ENCODE results near the gene SMPX.

The SMPX gene

GRCh38 chrX:21741869-21742701, 15.8 kb downstream of the SMPX start:
- no peak for DNase-seq

GRCh38 chrX:21741364-21741763, 16.6 kb downstream of the SMPX start:
- no peak for DNase-seq

- no peak for DNase-seq
Measured at GRCh38 chrX:21740329-21741274, 17.3 kb downstream of the SMPX start.

GRCh38 chrX:21738950-21739287, 19.0 kb downstream of the SMPX start:
- no peak for DNase-seq

- DNase-seq = no peak
Measured at GRCh38 chrX:21738210-21738949, 19.5 kb downstream of the SMPX start.

GRCh38 chrX:21735768-21736127, 22.2 kb downstream of the SMPX start:
- no peak for DNase-seq

- DNase-seq = no peak
Measured at GRCh38 chrX:21735038-21735767, 22.7 kb downstream of the SMPX start.

GRCh38 chrX:21734175-21734574, 23.7 kb downstream of the SMPX start:
- no peak for DNase-seq

GRCh38 chrX:21733705-21734104, 24.2 kb downstream of the SMPX start:
- no peak for DNase-seq

- DNase-seq = no peak
Measured at GRCh38 chrX:21730026-21730425, 27.9 kb downstream of the SMPX start.

GRCh38 chrX:21728276-21728968, 29.5 kb downstream of the SMPX start:
- DNase-seq = no peak

GRCh38 chrX:21725916-21726315, 32.0 kb downstream of the SMPX start:
- DNase-seq = no peak

GRCh38 chrX:21725496-21725895, 32.4 kb downstream of the SMPX start:
- no peak for DNase-seq

GRCh38 chrX:21723814-21724213, 34.1 kb downstream of the SMPX start:
- DNase-seq = no peak

- DNase-seq = no peak
Measured at GRCh38 chrX:21723084-21723483, 34.8 kb downstream of the SMPX start.

GRCh38 chrX:21721195-21721594, 36.7 kb downstream of the SMPX start:
- no peak for DNase-seq

GRCh38 chrX:21718575-21718974, 39.3 kb downstream of the SMPX start:
- DNase-seq = no peak

- DNase-seq = no peak
Measured at GRCh38 chrX:21717802-21718201, 40.1 kb downstream of the SMPX start.

- DNase-seq = no peak
Measured at GRCh38 chrX:21715825-21716224, 42.1 kb downstream of the SMPX start.

GRCh38 chrX:21715337-21715736, 42.6 kb downstream of the SMPX start:
- no peak for DNase-seq

GRCh38 chrX:21711848-21712197, 46.1 kb downstream of the SMPX start:
- no peak for DNase-seq

Data from stimulated activated CD4-positive, alpha-beta T cell treated with anti-CD3 and anti-CD28 coated beads, Interleukin-1b, Interleukin-23, amount 100 ng/mL, for 48 hours (primary cell).